ENCODE data around the gene INPP5B.

- TF ChIP-seq EZH2 (optimal IDR thresholded peaks at IDR 0.05; ENCODE audit: low read depth, low read length) (no peak), EZH2phosphoT487 (IDR thresholded peaks at IDR 0.05; ENCODE audit: low read length) (no peak)
These were observed 85.7 kb downstream of the INPP5B start for GRCh38 chr1:37861151-37861550.

Data from MM.1S (cell line).